Sigmoid colon (tissue), 7 donors: Measurements from ENCODE around the gene USP15. TPM values are rescaled to one million over a fixed set of nuclear protein-coding genes. Genes with fewer than 3 reads are reported as not detected.

Experiments used
- DNase-seq: peaks from one replicate; pipeline ENCODE4 v3.0.0-alpha.2; 2019
- H3K27ac ChIP-seq, 4 donors: fragments of 200-600 bp; sonication (generic); one replicate each; pipeline ENCODE4 v1.5.1; 2016 to 2019; ENCODE audit warnings: mild to moderate bottlenecking in 1 of 4
- H3K27me3 ChIP-seq, 3 donors: fragments of 200-600 bp; sonication (generic); one replicate each; pipeline ENCODE4 v1.5.1; 2019; ENCODE audit warnings: mild to moderate bottlenecking in 1 of 3
- H3K36me3 ChIP-seq, 4 donors: fragments of 200-600 bp; sonication (generic); one replicate each; pipeline ENCODE4 v1.5.1; 2016 to 2019
- H3K4me1 ChIP-seq, 4 donors: fragments of 200-600 bp; sonication (generic); one replicate each; pipeline ENCODE4 v1.5.1; 2017 to 2019
- H3K4me3 ChIP-seq, 4 donors: fragments of 200-600 bp; sonication (generic); one replicate each; pipeline ENCODE4 v1.5.1; 2017 to 2019; ENCODE audit warnings: mild to moderate bottlenecking in 2 of 4, moderate library complexity in 1 of 4
- H3K9me3 ChIP-seq, 4 donors: fragments of 200-600 bp in 3 of 4; sonication (generic) in 3 of 4; one replicate each; pipeline versions ENCODE4 v1.5.1 to v1.6.1; 2013 to 2019
- CTCF ChIP-seq, 4 experiments: fragments of 450-650 bp in 3 of 4; fragments of 200-600 bp in 1 of 4; IDR thresholded peaks; one replicate each; pipeline ENCODE4 v1.5.1; 2016 to 2019; ENCODE audit warnings: antibody characterized with exemption in 4 of 4, mild to moderate bottlenecking in 3 of 4, moderate library complexity in 2 of 4
- EP300 ChIP-seq, 4 donors: sonication (generic); formaldehyde crosslinking; IDR thresholded peaks; one replicate each; pipeline ENCODE4 v1.6.1; 2017; ENCODE audit warnings: antibody characterized with exemption in 4 of 4
- POLR2A ChIP-seq, 2 donors: fragments of 450-650 bp; IDR thresholded peaks; one replicate each; pipeline ENCODE4 v1.6.1; 2016; ENCODE audit warnings: antibody characterized with exemption in 2 of 2, mild to moderate bottlenecking in 2 of 2, moderate library complexity in 2 of 2
- POLR2AphosphoS5 ChIP-seq, 4 donors: sonication (generic); formaldehyde crosslinking; IDR thresholded peaks; one replicate each; pipeline ENCODE4 v1.6.1; 2017; ENCODE audit warnings: antibody characterized with exemption in 4 of 4
- WGBS, 2 donors: extraction: QIAGEN DNeasy Blood & Tissue Kit; methylation state at CpG; one replicate each; pipeline ENCODE4 v1.1.7; 2013; 5-methylcytosine and 5-hydroxymethylcytosine counted together
- intact Hi-C: fragments of 100-400 bp; cut with DNase I; formaldehyde crosslinking; loops from one replicate; pipeline ENCODE4 v1.15.1; 2023
- polyA plus RNA-seq, 3 donors: library from polyadenylated mRNA; stranded (reverse); fragments of 200-250 nt; gene quantifications; one replicate each; pipeline ENCODE4 v1.2.3, GENCODE V29; 2013
- total RNA-seq, 4 donors: library from RNA; depleted of rRNA; stranded (reverse); fragments of >200 nt; gene quantifications; one replicate each; pipeline ENCODE4 v1.1.0, GENCODE V29; 2016
- donor health status: healthy with polysubstance abuse.
- donor health status: Bipolar disorder and iron deficiency.
- donor health status: healthy.

USP15 gene
- total and polyA plus RNA-seq, 7 donors = 22.2 to 78.4 (median 63.7) TPM

GRCh38 chr12:62273724-62274380 lies 13.6 kb downstream of the USP15 start:
- H3K9me3 ChIP-seq = no peaks in the 10 kb centered on the region
- DNase-seq = no peak
- H3K36me3 ChIP-seq = no peaks in the 10 kb centered on the region
- 77 to 82% methylated on average over 5 of the region's 5 CpGs for WGBS, 2 donors
- peak overlapping the region in 1 of 4 donors; percentile 13 for H3K27ac ChIP-seq
- TF ChIP-seq POLR2A (IDR thresholded peaks at IDR 0.05) (no peak), EP300 (IDR thresholded peaks at IDR 0.05) (no peak), POLR2AphosphoS5 (IDR thresholded peaks at IDR 0.05) (no peak), CTCF (IDR thresholded peaks at IDR 0.05) (no peak)
- H3K4me3 ChIP-seq = no peak overlapping the region
- no peaks in the 10 kb centered on the region for H3K27me3 ChIP-seq
- intact Hi-C loops = no loop called here
- peaks cover 0 to 94% (median 58%) of the 10 kb centered on the region in 4 donors for H3K4me1 ChIP-seq

- intact Hi-C loops = no loop called here
- no peaks in the 10 kb centered on the region for H3K27me3 ChIP-seq
- peaks cover 0 to 75% (median 47%) of the 10 kb centered on the region in 4 donors for H3K4me1 ChIP-seq
- WGBS, 2 donors = 91 to 94% methylated on average over 2 of the region's 2 CpGs
- no peaks in the 10 kb centered on the region for H3K9me3 ChIP-seq
- DNase-seq = no peak
- no peak overlapping the region for H3K4me3 ChIP-seq
- no peaks in the 10 kb centered on the region for H3K36me3 ChIP-seq
- H3K27ac ChIP-seq = no peak overlapping the region
- TF ChIP-seq CTCF (IDR thresholded peaks at IDR 0.05) (no peak), EP300 (IDR thresholded peaks at IDR 0.05) (no peak), POLR2AphosphoS5 (IDR thresholded peaks at IDR 0.05) (no peak), POLR2A (IDR thresholded peaks at IDR 0.05) (no peak)
Measured at GRCh38 chr12:62278022-62278421, 17.8 kb downstream of the USP15 start.

- TF ChIP-seq POLR2AphosphoS5 (IDR thresholded peaks at IDR 0.05) = no peak
- TF ChIP-seq POLR2A (IDR thresholded peaks at IDR 0.05) = no peak
- TF ChIP-seq EP300 (IDR thresholded peaks at IDR 0.05) = no peak
- TF ChIP-seq CTCF (IDR thresholded peaks at IDR 0.05) = no peak
- WGBS, 2 donors = 95 to 100% methylated on average over 1 of the region's 1 CpG
- intact Hi-C loops = no loop called here
Measured at GRCh38 chr12:62279058-62279457, 18.9 kb downstream of the USP15 start.

GRCh38 chr12:62279961-62280360 lies 19.8 kb downstream of the USP15 start:
- no peaks in the 10 kb centered on the region for H3K36me3 ChIP-seq

More at GRCh38 chr12:62279058-62279457, 18.9 kb downstream of the USP15 start:
- H3K4me1 ChIP-seq = peaks cover 0 to 75% (median 40%) of the 10 kb centered on the region in 4 donors
- H3K27me3 ChIP-seq = no peaks in the 10 kb centered on the region
- H3K9me3 ChIP-seq = no peaks in the 10 kb centered on the region
- H3K27ac ChIP-seq = no peak overlapping the region
- H3K36me3 ChIP-seq = no peaks in the 10 kb centered on the region
- DNase-seq = no peak
- no peak overlapping the region for H3K4me3 ChIP-seq

More at GRCh38 chr12:62279961-62280360, 19.8 kb downstream of the USP15 start:
- intact Hi-C loops = no loop called here
- TF ChIP-seq CTCF (IDR thresholded peaks at IDR 0.05) (no peak), POLR2AphosphoS5 (IDR thresholded peaks at IDR 0.05) (no peak), POLR2A (IDR thresholded peaks at IDR 0.05) (no peak), EP300 (IDR thresholded peaks at IDR 0.05) (no peak)
- Histone ChIP-seq H3K4me1 (peaks cover 0 to 75% (median 35%) of the 10 kb centered on the region in 4 donors), H3K27me3 (no peaks in the 10 kb centered on the region), H3K9me3 (no peaks in the 10 kb centered on the region), H3K27ac (no peak overlapping the region), H3K4me3 (no peak overlapping the region)
- no peak for DNase-seq
